Loucy (cell line): ENCODE data around the gene PGBD5.

Source experiments
- EZH2phosphoT487 ChIP-seq: fragments of 200-600 bp; IDR thresholded peaks from 2 replicates; pipeline ENCODE4 v1.6.1; 2018; ENCODE audit warnings: antibody characterized with exemption, mild to moderate bottlenecking, moderate library complexity, borderline replicate concordance
- TF ChIP-seq, protein P1 (sequence below): fragments of 200-600 bp; sonication (generic); conservative IDR thresholded peaks from 2 replicates; pipeline ENCODE4 v1.5.1; 2014; ENCODE audit warnings: mild to moderate bottlenecking, antibody characterized with exemption, low read length

DNA sequence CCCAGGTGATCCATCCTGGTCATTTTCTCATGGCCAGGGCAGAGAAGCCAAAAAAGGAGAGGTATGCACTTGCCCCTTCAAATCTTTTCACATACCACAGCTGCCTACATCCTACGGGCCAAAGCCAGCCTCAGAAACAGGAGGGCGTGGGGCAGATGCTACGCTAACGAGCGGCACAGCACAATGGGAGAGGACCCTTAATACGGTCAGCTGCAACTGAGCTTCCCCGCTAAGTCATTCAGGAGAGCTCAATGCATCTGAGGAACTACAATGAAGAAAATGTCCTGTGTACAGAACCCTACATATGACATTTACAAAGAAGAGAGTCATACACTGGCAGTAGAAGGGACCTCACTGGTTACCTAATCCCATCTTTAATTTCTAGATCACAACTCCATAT lies 78.2 kb downstream of the PGBD5 start:
- TF ChIP-seq, protein P1, sequence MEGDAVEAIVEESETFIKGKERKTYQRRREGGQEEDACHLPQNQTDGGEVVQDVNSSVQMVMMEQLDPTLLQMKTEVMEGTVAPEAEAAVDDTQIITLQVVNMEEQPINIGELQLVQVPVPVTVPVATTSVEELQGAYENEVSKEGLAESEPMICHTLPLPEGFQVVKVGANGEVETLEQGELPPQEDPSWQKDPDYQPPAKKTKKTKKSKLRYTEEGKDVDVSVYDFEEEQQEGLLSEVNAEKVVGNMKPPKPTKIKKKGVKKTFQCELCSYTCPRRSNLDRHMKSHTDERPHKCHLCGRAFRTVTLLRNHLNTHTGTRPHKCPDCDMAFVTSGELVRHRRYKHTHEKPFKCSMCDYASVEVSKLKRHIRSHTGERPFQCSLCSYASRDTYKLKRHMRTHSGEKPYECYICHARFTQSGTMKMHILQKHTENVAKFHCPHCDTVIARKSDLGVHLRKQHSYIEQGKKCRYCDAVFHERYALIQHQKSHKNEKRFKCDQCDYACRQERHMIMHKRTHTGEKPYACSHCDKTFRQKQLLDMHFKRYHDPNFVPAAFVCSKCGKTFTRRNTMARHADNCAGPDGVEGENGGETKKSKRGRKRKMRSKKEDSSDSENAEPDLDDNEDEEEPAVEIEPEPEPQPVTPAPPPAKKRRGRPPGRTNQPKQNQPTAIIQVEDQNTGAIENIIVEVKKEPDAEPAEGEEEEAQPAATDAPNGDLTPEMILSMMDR: no peak
- TF ChIP-seq EZH2phosphoT487: no peak
